NCI-H146 treated with DMSO at 0.1 percent for 48 hours (cell line): Measurements from ENCODE around the gene ISG15.
"Not testable (repeated sequence)": the region's sequence is repeated elsewhere in the genome, so short reads cannot be mapped to it uniquely, and the experiment has no call there.

Experiments used
- DNase-seq: peaks from one replicate; lab custom pipeline; 2025; ENCODE audit not compliant: unreplicated experiment; lab: John Stamatoyannopoulos, UW

Gene ISG15

DNA sequence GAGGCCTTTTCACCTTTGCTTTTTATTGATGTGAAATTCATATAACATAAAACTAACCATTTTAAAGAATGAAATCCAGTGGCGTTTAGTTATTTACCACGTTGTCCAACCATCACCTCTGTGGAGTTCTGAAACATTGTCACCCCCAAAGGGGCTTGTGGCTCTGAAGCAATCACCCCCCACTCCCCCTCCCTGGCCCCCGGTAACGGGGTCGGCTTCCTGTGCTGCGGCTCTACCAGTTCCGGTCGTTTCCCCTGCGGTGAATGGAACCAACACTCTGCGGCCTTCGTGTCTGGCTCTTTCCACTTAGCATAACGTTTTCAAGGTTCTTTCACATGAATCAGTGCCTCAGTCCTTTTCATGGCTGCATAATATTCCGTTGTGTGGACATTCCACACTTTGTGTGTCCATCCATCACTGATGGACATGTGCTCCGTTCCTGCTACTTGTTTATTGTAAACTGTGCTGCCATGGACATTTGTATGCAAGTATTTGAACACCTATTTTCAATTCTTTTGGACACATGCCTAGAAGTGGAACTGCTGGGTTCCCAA, 1.8 kb upstream of the ISG15 start:
- no peak for DNase-seq

- DNase-seq = not testable (repeated sequence)
These were observed 577 bp upstream of the ISG15 start for GRCh38 chr1:1012736-1013104.

- DNase-seq = no peak
These were observed 788 bp downstream of the ISG15 start for GRCh38 chr1:1013922-1014648.

GRCh38 chr1:1014799-1015681, 1.7 kb downstream of the ISG15 start:
- no peak for DNase-seq

- DNase-seq = not testable (repeated sequence)
These were observed 4.4 kb downstream of the ISG15 start for GRCh38 chr1:1017397-1018320.

- DNase-seq = not testable (repeated sequence)
These were observed 5.0 kb downstream of the ISG15 start for GRCh38 chr1:1018321-1018685.

DNA sequence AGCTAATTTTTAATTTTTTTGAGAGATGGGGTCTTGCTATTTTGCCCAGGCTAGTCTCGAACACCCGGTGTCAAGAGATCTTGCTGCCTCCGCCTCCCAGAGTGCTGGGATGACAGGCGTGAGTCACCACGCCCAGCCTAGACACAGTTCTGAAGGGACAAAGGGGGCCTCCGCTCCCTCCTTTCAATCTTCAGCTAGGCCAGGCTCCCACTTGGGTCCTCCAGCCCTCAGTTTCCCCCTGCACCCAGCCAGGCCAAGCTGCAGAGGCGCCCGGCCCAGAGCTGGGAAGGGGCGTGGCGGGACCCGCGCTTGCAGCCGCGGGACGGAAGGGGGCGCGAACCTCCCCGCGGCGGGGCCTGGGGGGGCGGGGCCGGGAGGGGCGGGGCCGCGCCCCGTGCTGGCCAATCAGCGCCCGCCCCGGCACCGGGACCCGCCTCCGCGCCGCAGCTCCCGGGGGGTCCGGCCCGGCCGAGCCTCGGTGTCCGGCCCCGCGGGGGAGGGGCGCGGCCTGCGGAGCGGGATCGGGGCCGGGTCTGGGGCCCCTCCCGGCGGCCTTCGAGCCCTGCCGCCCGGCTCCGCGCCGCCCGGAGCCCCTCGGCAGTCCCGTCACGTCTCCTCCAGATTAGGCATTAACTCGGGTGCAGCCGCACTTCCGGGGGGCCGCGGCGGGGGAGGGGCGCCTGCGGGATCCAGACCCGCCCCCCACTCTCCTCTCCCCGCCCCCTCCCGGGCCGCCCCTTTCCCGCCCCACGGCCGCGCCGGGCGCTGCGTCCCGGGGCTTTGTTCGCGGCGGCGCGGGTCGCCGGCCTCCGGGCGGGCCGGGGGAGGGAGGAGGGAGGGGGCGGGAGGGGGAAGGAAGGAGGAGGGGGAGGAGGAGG, 6.1 kb downstream of the ISG15 start:
- DNase-seq = no peak

DNA sequence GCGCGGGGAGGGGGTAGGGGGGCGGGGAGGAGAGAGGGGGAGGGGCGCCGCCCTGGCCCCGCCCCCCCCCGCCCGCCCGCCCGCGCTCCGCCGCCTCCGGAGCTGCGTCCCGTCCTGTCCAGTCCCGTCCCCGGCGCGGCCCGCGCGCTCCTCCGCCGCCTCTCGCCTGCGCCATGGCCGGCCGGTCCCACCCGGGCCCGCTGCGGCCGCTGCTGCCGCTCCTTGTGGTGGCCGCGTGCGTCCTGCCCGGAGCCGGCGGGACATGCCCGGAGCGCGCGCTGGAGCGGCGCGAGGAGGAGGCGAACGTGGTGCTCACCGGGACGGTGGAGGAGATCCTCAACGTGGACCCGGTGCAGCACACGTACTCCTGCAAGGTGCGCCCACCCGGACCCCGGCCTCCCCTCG, 6.7 kb downstream of the ISG15 start, which contains the start of gene AGRN:
Gene AGRN (plus strand): TSS at position 121 of the 405 bp plus-strand sequence. CDS start 53 bp downstream, at position 174.
- no peak for DNase-seq

- no peak for DNase-seq
These were observed 7.2 kb downstream of the ISG15 start for GRCh38 chr1:1020415-1021009.

GRCh38 chr1:1021010-1021919, 8.0 kb downstream of the ISG15 start:
- DNase-seq = no peak

- DNase-seq = no peak
These were observed 8.6 kb downstream of the ISG15 start for GRCh38 chr1:1021920-1022259.

DNA sequence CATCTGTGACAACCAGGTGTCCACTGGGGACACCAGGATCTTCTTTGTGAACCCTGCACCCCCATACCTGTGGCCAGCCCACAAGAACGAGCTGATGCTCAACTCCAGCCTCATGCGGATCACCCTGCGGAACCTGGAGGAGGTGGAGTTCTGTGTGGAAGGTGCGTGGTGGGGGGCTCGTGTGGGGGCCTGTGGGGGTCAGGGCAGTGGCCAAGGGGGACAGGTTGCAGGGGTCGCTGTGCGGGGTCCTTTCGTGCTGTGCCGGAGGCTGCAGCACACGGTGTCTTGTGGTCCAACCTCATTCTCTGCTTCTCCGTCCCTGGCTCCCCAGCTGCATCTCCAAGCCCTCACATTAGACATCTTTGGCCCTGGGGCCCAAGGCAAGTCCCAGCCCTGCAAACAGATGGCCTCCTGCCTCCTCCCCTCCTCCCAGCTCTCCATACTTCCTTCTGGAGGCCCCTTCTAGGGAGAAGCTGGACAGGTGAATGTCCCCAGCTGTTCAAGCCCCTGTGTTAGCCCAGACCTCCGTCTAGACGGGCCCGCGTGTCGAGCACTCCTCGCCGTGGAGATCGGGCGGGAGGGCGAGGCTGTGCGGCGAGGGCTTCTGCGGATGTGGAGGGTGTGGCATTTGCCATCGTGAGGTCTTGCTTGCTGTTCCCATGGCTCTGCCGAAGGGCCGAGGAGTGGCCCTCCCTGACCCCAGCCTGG, 9.2 kb downstream of the ISG15 start:
- no peak for DNase-seq

DNA sequence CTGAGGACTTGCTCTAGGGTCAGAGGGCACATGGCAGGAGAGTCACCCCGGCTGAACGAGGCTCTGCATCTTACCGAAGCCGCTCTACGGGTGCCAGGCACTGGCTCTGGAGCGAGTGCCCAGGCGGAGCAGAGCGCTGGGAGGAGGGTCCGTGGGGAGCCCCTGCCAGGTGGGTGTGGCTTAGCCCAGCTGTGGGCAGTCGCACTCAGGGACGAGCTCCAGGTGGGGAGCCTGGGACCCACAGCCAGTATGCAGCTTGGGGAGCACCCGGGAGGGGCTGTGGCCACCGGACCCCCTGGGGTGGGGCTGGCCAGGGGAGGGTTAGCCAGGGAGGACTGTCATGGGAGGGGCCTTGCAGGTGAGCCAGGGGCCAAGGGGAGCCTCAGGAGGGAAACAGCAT, 10.4 kb downstream of the ISG15 start:
- DNase-seq = no peak

- DNase-seq = no peak
These were observed 11.0 kb downstream of the ISG15 start for GRCh38 chr1:1024149-1024770.

GRCh38 chr1:1024771-1025699, 11.7 kb downstream of the ISG15 start:
- no peak for DNase-seq

DNA sequence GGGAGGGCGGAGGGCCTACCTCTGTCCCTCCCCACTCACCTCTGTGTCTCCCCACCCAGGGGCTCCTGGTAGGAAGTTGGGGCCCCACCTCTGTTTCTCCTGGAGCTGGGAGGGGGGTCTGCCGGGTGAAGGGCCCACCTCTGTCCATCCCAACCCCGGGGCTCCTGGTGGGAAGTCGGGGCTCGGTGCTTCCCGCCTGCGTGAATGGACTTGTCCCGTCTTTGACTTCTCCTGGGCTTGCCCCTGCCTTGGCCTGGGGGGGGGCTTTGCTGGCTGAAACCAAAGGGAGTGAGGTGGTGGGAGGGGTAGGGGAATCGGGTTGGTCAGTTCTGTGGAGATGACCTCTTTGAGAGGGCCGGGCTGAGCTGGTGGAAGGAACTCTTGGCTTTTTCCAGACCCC, 12.4 kb downstream of the ISG15 start:
- no peak for DNase-seq
